Liver (tissue), 9 donors: ENCODE results near the gene BRCA2. TPM values are rescaled to one million over a fixed set of nuclear protein-coding genes. Genes with fewer than 3 reads are reported as not detected.

Source experiments
- DNase-seq: peaks from one replicate; pipeline ENCODE4 v3.0.0-alpha.2; 2017; ENCODE audit warnings: low spot score
- H3K27ac ChIP-seq, 2 donors: one replicate each; pipeline ENCODE4 v1.7.0; 2013; ENCODE audit warnings: inconsistent platforms in 2 of 2, low read length in 2 of 2, control low read depth in 1 of 2, low read depth in 1 of 2, mild to moderate bottlenecking in 1 of 2
- H3K27me3 ChIP-seq, 4 donors: one replicate each; pipeline versions ENCODE4 v1.6.1 to v1.7.0; 2013; ENCODE audit warnings: low read length in 3 of 4, inconsistent platforms in 1 of 4, mild to moderate bottlenecking in 1 of 4, moderate library complexity in 1 of 4; ENCODE audit not compliant: control insufficient read depth in 4 of 4, insufficient read depth in 4 of 4
- H3K36me3 ChIP-seq, 4 donors: one replicate each; pipeline versions ENCODE4 v1.6.1 to v1.7.0; 2013; ENCODE audit warnings: low read length in 3 of 4, mild to moderate bottlenecking in 3 of 4, low read depth in 1 of 4, moderate library complexity in 1 of 4; ENCODE audit not compliant: control insufficient read depth in 4 of 4, insufficient read depth in 3 of 4
- H3K4me1 ChIP-seq, 4 donors: one replicate each; pipeline versions ENCODE4 v1.6.1 to v1.7.0; 2013; ENCODE audit warnings: low read length in 3 of 4, mild to moderate bottlenecking in 3 of 4, moderate library complexity in 1 of 4; ENCODE audit not compliant: control insufficient read depth in 4 of 4, insufficient read depth in 4 of 4
- H3K4me3 ChIP-seq, 3 donors: one replicate each; pipeline versions ENCODE4 v1.6.1 to v1.7.0; 2013; ENCODE audit warnings: low read length in 3 of 3, control low read depth in 1 of 3, low read depth in 1 of 3, mild to moderate bottlenecking in 1 of 3
- H3K9ac ChIP-seq, 2 donors: one replicate each; pipeline ENCODE4 v1.7.0; 2013; ENCODE audit warnings: low read length in 2 of 2, mild to moderate bottlenecking in 2 of 2, moderate library complexity in 2 of 2, control low read depth in 1 of 2, low read depth in 1 of 2
- H3K9me3 ChIP-seq, 4 donors: one replicate each; pipeline versions ENCODE4 v1.6.1 to v1.7.0; 2013; ENCODE audit warnings: low read length in 3 of 4; ENCODE audit not compliant: control insufficient read depth in 4 of 4
- EGR1 ChIP-seq, 2 donors: IDR thresholded peaks; 2 replicates each; pipeline ENCODE4 v1.6.1; 2016 to 2018; ENCODE audit warnings: antibody characterized with exemption in 2 of 2, low read depth in 2 of 2
- FOXA1 ChIP-seq: IDR thresholded peaks from 2 replicates; pipeline ENCODE4 v1.6.1; 2016; ENCODE audit warnings: antibody characterized with exemption
- FOXA2 ChIP-seq: IDR thresholded peaks from 2 replicates; pipeline ENCODE4 v1.6.1; 2016; ENCODE audit warnings: antibody characterized with exemption
- HNF4A ChIP-seq, 2 donors: conservative IDR thresholded peaks; 2 replicates each; pipeline ENCODE4 v1.6.1; 2016; ENCODE audit warnings: antibody characterized with exemption in 2 of 2, mild to moderate bottlenecking in 2 of 2
- HNF4G ChIP-seq: IDR thresholded peaks from 2 replicates; pipeline ENCODE4 v1.6.1; 2016; ENCODE audit warnings: antibody characterized with exemption
- JUND ChIP-seq, 2 donors: IDR thresholded peaks; 2 replicates each; pipeline ENCODE4 v1.6.1; 2016; ENCODE audit warnings: antibody characterized with exemption in 2 of 2
- NR2F2 ChIP-seq: IDR thresholded peaks from 2 replicates; pipeline ENCODE4 v1.6.1; 2016; ENCODE audit warnings: antibody characterized with exemption
- RAD21 ChIP-seq, 2 donors: IDR thresholded peaks; 2 replicates each; pipeline ENCODE4 v1.6.1; 2016; ENCODE audit warnings: antibody characterized with exemption in 2 of 2, mild to moderate bottlenecking in 2 of 2
- RXRA ChIP-seq, 2 donors: IDR thresholded peaks; 2 replicates each; pipeline ENCODE4 v1.6.1; 2017 to 2018; ENCODE audit warnings: antibody characterized with exemption in 2 of 2, mild to moderate bottlenecking in 1 of 2
- SP1 ChIP-seq: IDR thresholded peaks from 2 replicates; pipeline ENCODE4 v1.6.1; 2018; ENCODE audit warnings: antibody characterized with exemption, mild to moderate bottlenecking
- TAF1 ChIP-seq: conservative IDR thresholded peaks from 2 replicates; pipeline ENCODE4 v1.6.1; 2016; ENCODE audit warnings: antibody characterized with exemption, mild to moderate bottlenecking
- WGBS: extraction: QIAGEN DNeasy Blood & Tissue Kit; methylation state at CpG from one replicate; pipeline ENCODE4 v1.1.7; 2013; 5-methylcytosine and 5-hydroxymethylcytosine counted together
- polyA plus RNA-seq, 2 donors: library from polyadenylated mRNA; stranded (reverse) in 1 of 2; unstranded in 1 of 2; fragments of 200-250 nt in 1 of 2; fragments of >200 nt in 1 of 2; fragmentation: Nextera tagmentation in 1 of 2; extraction: Ambion mirVana in 1 of 2; gene quantifications; one replicate each; pipeline versions ENCODE4 v1.2.1 to v1.2.3, GENCODE V29; 2013 to 2015
- total RNA-seq, 2 donors: library from RNA; depleted of rRNA; stranded (reverse); fragments of >200 nt; gene quantifications; one replicate each; pipeline ENCODE4 v1.2.3, GENCODE V29; 2014
- TF ChIP-seq, protein P1 (sequence below): IDR thresholded peaks from 2 replicates; pipeline ENCODE4 v1.6.1; 2016; ENCODE audit warnings: antibody characterized with exemption
- TF ChIP-seq, protein P2 (sequence below): IDR thresholded peaks from 2 replicates; pipeline ENCODE4 v1.6.1; 2016; ENCODE audit warnings: antibody characterized with exemption, mild to moderate bottlenecking
- TF ChIP-seq, protein P3 (sequence below): IDR thresholded peaks from 2 replicates; pipeline ENCODE4 v1.6.1; 2016; ENCODE audit warnings: antibody characterized with exemption
- TF ChIP-seq, protein P4 (sequence below): fragments of 150-350 bp; IDR thresholded peaks from 2 replicates; pipeline ENCODE4 v1.5.1; 2017; ENCODE audit warnings: improper control_type of control experiment, low read depth, low read length; ENCODE audit not compliant: missing input control
- TF ChIP-seq, protein P5 (sequence below): IDR thresholded peaks from 2 replicates; pipeline ENCODE4 v1.6.1; 2016; ENCODE audit warnings: antibody characterized with exemption
- donor health status: healthy.
- donor health status: healthy.
- donor health status: healthy.
- donor health status: healthy.
- donor health status: healthy.

Gene BRCA2
- total and polyA plus RNA-seq, 4 donors, result 0.39 to 10.8 (median 0.86) TPM

DNA sequence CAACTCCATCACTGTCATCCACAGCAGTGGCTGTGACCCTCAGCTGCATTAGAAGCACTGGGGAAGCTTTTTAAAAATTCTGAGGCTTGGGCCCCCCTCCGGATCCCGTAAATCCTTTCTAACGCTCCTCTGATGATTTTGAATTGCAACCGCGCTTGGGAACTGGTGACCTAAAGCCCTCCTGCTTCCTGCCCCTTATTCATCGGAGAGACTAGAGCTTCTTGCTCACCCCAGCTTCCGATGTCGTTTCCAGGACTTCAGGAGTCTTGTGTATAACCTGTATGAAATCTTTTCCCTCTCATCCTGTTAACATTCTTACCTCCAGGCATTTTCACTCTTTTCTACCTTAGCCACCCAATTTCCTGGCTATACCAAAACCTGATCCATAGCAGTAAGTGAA lies 14.9 kb upstream of the BRCA2 start:
- H3K9me3 ChIP-seq, result no peaks in the 10 kb centered on the region
- H3K4me3 ChIP-seq, result no peak overlapping the region
- no peak for DNase-seq
- no peaks in the 10 kb centered on the region for H3K27me3 ChIP-seq
- H3K27ac ChIP-seq, result no peak overlapping the region
- no peak overlapping the region for H3K9ac ChIP-seq
- no peak for TF ChIP-seq NR2F2
- TF ChIP-seq, protein P1, sequence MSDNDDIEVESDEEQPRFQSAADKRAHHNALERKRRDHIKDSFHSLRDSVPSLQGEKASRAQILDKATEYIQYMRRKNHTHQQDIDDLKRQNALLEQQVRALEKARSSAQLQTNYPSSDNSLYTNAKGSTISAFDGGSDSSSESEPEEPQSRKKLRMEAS, result no peak
- TF ChIP-seq HNF4A (conservative IDR thresholded peaks at IDR 0.05), result no peak
- peaks cover under 1 to 5% (median 2%) of the 10 kb centered on the region in 4 donors for H3K36me3 ChIP-seq
- WGBS, result 69% methylated on average over 8 of the region's 8 CpGs
- H3K4me1 ChIP-seq, result peaks cover 2 to 9% (median 6%) of the 10 kb centered on the region in 4 donors

DNA sequence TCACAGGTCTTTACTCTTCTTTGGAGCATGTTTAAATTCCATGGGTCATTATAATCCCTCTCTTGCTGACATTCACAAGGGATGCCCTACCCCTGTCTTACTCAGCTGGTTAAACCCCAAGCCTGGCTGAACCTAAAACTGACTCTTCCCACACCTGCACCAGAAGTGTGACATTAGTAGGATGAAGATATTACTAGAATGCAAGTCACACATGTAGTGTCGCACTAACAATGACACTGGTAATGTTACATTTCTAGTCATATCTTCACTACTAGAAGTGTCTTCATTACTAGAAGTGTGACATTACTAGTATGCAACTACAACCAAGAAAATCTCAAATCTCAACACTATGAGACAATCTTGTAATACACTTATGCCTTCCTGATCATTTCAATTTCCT lies 14.4 kb upstream of the BRCA2 start:
- TF ChIP-seq, protein P2, sequence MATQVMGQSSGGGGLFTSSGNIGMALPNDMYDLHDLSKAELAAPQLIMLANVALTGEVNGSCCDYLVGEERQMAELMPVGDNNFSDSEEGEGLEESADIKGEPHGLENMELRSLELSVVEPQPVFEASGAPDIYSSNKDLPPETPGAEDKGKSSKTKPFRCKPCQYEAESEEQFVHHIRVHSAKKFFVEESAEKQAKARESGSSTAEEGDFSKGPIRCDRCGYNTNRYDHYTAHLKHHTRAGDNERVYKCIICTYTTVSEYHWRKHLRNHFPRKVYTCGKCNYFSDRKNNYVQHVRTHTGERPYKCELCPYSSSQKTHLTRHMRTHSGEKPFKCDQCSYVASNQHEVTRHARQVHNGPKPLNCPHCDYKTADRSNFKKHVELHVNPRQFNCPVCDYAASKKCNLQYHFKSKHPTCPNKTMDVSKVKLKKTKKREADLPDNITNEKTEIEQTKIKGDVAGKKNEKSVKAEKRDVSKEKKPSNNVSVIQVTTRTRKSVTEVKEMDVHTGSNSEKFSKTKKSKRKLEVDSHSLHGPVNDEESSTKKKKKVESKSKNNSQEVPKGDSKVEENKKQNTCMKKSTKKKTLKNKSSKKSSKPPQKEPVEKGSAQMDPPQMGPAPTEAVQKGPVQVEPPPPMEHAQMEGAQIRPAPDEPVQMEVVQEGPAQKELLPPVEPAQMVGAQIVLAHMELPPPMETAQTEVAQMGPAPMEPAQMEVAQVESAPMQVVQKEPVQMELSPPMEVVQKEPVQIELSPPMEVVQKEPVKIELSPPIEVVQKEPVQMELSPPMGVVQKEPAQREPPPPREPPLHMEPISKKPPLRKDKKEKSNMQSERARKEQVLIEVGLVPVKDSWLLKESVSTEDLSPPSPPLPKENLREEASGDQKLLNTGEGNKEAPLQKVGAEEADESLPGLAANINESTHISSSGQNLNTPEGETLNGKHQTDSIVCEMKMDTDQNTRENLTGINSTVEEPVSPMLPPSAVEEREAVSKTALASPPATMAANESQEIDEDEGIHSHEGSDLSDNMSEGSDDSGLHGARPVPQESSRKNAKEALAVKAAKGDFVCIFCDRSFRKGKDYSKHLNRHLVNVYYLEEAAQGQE, result no peak
- TF ChIP-seq FOXA2, result no peak
- TF ChIP-seq JUND (IDR thresholded peaks at IDR 0.05), result no peak
- TF ChIP-seq TAF1, result no peak
- no peak overlapping the region for H3K9ac ChIP-seq
- H3K9me3 ChIP-seq, result no peaks in the 10 kb centered on the region
- DNase-seq, result no peak
- H3K4me3 ChIP-seq, result no peak overlapping the region
- H3K4me1 ChIP-seq, result peaks cover 2 to 9% (median 6%) of the 10 kb centered on the region in 4 donors
- H3K27me3 ChIP-seq, result no peaks in the 10 kb centered on the region
- WGBS, result 91% methylated on average over 1 of the region's 1 CpG
- H3K36me3 ChIP-seq, result peaks cover 0 to 1% (median under 1%) of the 10 kb centered on the region in 4 donors
- H3K27ac ChIP-seq, result no peak overlapping the region

DNA sequence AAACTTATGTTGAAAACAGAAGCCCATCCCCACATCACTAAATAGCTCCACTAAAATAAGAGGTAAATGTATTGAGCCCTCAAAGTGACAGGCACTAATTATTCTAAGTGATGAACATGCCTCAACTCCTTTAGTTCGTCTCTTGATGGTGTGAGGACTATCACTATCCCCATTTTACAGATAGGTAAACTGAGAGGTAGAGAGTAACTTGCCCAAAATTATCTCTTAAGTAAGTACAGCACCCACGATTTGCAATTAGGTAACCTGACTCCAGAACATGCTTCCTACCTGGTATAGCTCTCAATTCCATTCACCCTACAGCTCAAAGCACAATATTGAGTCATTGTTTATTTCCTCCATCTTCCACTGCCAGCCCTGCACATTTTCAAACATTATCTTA lies 12.8 kb upstream of the BRCA2 start:
- Histone ChIP-seq H3K36me3 (no peaks in the 10 kb centered on the region), H3K9me3 (no peaks in the 10 kb centered on the region), H3K4me1 (peaks cover 2 to 9% (median 6%) of the 10 kb centered on the region in 4 donors), H3K27me3 (no peaks in the 10 kb centered on the region), H3K4me3 (no peak overlapping the region), H3K9ac (no peak overlapping the region), H3K27ac (no peak overlapping the region)
- no peak for TF ChIP-seq JUND (IDR thresholded peaks at IDR 0.05)
- no peak for TF ChIP-seq SP1
- TF ChIP-seq, protein P3, sequence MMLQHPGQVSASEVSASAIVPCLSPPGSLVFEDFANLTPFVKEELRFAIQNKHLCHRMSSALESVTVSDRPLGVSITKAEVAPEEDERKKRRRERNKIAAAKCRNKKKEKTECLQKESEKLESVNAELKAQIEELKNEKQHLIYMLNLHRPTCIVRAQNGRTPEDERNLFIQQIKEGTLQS, result no peak
- TF ChIP-seq, protein P4, sequence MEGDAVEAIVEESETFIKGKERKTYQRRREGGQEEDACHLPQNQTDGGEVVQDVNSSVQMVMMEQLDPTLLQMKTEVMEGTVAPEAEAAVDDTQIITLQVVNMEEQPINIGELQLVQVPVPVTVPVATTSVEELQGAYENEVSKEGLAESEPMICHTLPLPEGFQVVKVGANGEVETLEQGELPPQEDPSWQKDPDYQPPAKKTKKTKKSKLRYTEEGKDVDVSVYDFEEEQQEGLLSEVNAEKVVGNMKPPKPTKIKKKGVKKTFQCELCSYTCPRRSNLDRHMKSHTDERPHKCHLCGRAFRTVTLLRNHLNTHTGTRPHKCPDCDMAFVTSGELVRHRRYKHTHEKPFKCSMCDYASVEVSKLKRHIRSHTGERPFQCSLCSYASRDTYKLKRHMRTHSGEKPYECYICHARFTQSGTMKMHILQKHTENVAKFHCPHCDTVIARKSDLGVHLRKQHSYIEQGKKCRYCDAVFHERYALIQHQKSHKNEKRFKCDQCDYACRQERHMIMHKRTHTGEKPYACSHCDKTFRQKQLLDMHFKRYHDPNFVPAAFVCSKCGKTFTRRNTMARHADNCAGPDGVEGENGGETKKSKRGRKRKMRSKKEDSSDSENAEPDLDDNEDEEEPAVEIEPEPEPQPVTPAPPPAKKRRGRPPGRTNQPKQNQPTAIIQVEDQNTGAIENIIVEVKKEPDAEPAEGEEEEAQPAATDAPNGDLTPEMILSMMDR, result no peak
- no peak for TF ChIP-seq NR2F2
- no peak for TF ChIP-seq FOXA1
- no peak for TF ChIP-seq HNF4A (conservative IDR thresholded peaks at IDR 0.05)
- TF ChIP-seq, protein P2, result no peak
- no peak for TF ChIP-seq FOXA2
- TF ChIP-seq RXRA (IDR thresholded peaks at IDR 0.05), result no peak
- TF ChIP-seq EGR1 (IDR thresholded peaks at IDR 0.05; ENCODE audit: low read depth in 2 of 2), result no peak
- TF ChIP-seq, protein P5, sequence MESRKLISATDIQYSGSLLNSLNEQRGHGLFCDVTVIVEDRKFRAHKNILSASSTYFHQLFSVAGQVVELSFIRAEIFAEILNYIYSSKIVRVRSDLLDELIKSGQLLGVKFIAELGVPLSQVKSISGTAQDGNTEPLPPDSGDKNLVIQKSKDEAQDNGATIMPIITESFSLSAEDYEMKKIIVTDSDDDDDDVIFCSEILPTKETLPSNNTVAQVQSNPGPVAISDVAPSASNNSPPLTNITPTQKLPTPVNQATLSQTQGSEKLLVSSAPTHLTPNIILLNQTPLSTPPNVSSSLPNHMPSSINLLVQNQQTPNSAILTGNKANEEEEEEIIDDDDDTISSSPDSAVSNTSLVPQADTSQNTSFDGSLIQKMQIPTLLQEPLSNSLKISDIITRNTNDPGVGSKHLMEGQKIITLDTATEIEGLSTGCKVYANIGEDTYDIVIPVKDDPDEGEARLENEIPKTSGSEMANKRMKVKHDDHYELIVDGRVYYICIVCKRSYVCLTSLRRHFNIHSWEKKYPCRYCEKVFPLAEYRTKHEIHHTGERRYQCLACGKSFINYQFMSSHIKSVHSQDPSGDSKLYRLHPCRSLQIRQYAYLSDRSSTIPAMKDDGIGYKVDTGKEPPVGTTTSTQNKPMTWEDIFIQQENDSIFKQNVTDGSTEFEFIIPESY, result no peak
- TF ChIP-seq RAD21 (IDR thresholded peaks at IDR 0.05), result no peak
- no peak for TF ChIP-seq HNF4G
- no peak for DNase-seq
- WGBS, result 82% methylated on average over 2 of the region's 2 CpGs
